NCI-H748 (cell line): ENCODE measurements around the gene ADSL.

Experiments used
- DNase-seq: peaks from one replicate; lab custom pipeline; 2025; ENCODE audit not compliant: unreplicated experiment; lab: John Stamatoyannopoulos, UW

The ADSL gene

GRCh38 chr22:40416636-40417035, 70.3 kb downstream of the ADSL start:
- DNase-seq: no peak

GRCh38 chr22:40417041-40417440, 70.7 kb downstream of the ADSL start:
- no peak for DNase-seq

- no peak for DNase-seq
These were observed 71.6 kb downstream of the ADSL start for GRCh38 chr22:40417881-40418280.

GRCh38 chr22:40418366-40419201, 72.3 kb downstream of the ADSL start:
- peak; percentile 21 for DNase-seq

- no peak for DNase-seq
These were observed 73.4 kb downstream of the ADSL start for GRCh38 chr22:40419718-40420117.

DNA sequence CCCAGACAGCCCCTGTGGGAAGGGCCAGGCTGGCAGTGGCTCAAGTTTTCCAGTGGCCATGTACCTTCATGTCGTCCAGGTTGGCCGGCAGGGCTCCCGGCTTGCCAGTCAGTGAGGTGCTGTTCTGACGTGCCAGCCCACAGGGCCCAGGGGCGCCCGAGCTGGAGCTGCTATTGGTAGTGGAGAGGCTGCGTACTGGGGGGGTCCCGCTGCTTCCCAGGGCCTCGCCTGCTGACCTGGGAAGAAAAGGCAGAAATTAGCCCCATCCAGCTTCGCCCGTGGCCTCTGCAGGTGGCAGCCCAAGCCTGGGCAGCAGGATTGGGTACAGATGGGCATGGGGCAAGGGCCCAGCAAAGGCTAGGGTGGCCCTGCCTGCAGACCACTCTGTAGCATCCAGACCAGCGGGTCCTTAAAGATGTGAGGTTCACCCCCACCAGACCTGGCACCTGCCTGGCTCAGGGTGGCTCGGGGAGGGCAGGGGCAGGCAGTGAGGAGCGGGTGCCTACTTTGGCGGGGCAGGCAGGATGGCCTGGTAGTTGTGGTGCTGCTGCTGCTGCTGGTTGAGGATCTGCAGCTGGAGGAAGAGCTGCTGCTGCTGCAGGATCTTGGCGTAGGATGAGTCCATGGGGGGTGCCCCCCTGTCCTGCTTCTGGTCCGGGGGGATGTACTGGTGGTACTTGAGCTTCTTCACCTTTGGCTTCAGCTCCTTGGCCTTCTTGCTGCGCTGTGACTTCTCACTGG, 74.2 kb downstream of the ADSL start:
- no peak for DNase-seq

DNA sequence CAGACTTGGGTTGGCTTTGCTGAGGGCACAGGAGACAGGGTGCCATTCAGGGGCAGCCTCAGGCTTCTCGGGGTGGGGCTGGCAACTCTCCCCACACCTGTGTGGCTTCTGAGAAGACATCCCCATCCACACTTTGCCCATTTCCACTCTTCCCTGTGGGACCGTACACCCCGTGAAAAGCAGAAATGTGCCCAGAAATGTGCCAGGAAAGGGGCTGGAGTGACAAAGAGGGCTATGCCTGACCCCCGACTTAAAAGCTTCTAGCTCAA, 74.7 kb downstream of the ADSL start:
- DNase-seq: no peak

DNA sequence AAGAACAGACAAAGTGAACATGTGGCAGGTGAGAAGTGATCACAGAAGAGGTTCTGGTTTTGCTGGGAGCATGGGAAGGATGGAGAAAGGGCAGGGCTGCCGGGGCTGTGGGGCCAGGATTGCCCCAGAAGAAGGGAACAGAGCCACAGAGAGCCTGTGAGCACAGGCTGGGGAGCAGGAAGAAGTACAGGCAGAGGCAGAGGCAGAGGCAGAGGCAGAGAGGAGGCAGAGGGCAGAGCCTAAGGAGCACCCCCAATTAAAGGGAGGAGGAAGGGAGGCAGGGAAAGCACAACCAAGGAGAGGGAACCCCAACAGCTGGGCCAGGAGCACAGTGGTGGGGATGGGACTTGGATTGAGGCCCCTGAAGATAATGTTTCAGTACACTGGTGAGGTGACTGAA, 75.6 kb downstream of the ADSL start:
- no peak for DNase-seq

GRCh38 chr22:40422558-40423309, 76.4 kb downstream of the ADSL start:
- DNase-seq: no peak

DNA sequence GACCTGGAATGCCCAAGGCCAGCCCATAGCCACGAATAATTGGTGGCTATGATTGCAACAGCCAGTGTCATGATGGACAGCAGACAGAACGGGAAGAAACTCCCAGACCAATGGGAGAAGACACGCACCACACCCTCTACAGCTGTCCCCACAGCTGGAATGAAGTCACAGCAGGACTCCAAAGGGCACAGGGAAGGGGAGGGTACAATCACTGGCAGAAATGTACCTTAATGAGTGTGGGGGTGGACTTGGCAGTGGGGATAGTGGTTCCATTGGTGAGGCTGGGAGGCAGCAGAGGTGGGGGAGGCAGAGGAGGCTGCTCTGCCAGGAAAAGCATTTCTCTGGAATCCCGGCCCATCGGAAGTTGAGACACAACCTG, 77.0 kb downstream of the ADSL start:
- DNase-seq: no peak

DNA sequence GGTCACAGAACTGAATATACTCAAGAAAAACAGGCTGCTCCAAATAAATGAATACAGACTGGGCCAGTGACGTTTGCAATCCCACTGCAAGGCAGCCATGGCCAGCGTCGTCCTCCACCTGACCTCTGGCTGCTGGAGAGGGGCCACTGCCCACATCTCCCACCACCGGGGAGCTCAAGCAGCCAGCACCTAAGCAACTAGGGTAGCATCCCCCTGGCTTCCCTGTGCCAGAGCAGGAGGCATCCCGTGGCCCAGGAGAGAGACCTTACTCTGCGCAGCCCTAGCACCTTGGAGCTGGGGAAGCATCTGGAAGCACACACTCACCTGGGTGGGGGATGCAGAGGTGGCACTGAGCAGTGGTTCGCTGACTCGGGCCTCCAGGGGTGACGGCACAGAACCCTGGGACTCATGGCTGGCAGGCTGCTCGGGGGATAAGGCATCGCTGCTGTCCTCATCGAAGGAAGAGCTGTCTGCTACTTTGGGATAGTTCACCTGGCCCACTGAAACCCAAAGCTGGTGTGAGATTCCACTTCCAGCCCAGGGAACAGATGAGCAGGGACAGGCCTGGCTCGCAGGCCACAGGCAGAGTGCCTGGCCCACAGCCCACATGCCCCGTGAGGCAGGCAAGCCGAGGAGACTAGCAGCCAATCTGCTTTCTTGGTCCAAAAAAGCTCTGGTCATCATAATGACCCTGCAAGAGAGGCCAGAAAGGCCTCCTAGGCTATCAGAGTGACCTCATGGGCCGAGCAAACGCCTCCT, 77.8 kb downstream of the ADSL start:
- no peak for DNase-seq

GRCh38 chr22:40425082-40425481, 78.8 kb downstream of the ADSL start:
- no peak for DNase-seq

DNA sequence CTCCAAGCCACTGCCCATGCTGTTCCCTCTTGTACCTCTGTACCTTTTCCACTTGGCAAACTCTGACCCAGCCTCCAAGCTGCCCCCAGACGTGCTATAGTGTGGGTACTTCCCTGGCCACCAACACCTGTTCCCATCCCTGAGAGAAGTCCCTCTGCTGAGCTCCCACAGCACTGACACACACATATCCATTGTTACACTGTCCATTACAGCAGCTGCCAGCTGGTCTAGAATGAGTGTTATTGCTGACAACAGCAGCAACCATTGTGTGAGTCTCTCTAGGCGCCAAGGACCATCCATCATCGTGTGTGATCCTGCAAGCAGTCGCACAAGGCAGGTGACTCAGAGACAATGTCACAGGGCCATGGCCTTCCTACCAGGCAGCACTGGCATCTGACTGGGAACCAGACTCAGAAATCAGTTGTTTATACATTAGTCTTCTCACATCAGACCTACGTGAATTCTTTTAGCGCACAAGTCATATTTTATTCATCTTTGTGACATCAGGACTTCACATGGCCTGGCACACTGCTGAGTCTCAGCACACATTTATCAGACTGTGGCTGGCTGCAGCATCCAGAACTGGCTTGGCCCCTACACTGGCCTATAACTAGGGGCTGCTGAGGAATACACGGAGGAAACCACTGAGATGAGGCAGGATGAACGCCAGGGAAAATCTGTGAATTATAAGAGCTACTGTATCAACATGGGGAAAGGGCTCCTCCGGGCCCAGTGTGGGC, 80.5 kb downstream of the ADSL start:
- DNase-seq: peak; percentile 53

DNA sequence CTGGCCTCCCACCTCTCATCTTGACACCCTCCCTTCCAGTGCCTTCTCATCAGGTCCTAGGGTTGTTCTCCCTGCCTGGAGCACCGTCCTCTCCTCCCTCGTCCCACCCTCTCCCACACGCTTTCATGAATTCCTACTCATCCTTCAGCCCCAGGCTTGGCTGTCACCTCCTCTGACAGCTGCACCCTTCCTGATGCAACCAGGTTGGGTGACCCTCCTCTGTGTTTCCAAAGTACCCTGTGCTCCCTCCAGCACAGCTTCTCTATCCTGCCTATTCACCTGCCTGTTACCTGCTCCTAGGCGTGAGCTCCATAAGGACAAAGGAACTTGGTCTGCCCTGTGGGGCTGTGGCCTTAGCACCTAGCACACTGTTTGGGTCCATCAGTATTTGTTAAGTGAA, 82.5 kb downstream of the ADSL start:
- DNase-seq: no peak

DNA sequence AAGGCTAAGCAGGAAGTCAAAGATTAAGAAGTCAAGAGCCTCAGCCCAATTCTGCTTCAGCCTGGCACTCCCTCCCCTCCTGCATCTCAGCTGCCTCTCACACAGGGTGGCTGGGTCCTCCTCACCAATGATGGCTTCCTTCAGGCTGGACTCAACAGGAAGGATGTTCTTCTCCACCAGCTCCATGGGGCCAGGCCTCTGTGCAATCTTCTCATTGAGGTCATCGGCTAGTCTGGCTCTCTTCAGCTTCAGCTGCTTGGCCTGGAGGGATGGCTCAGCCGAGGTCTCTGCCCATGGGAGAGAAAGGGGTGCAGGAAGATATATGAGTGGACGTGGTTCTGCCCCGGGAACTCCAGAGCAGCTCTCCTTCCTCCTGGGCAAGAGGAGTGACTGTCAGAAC, 83.2 kb downstream of the ADSL start:
- DNase-seq: no peak

DNA sequence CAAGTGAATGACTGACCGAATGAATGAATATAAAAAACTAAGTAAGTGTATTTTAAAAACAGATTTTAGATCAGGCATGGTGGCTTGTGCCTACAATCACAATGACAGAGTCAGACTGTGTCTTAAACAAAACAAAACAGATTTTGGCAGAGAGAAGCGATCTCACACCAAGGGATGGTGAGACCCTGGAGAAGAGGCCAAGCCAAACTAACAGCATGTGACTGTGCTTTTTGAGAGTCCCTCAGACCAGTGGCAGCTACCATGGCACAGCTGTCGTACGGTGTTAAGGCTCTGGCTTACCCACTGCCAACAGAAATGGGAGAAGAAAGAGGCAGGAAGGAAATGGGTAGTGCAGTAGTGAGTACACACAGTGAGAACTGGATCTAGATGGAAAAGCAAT, 84.7 kb downstream of the ADSL start:
- DNase-seq: no peak

DNA sequence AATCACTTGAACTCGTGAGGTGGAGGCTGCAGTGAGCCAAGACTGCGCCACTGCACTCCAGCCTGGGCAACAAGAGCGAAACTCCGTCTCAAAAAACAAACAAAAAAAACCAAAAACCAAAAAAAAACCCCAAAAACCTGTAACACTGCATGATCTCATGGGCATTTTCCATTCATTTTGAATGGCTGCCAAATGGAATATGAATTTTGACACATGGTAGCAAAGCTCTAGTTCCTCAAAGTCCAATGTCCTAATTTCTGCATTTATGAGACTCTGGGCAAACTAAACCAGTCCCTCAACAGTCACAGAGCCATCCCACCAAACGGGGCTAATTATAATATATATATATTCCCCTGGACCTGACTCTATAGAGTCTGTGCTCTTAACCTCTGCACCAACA, 85.9 kb downstream of the ADSL start:
- DNase-seq: no peak

GRCh38 chr22:40432625-40433024, 86.3 kb downstream of the ADSL start:
- no peak for DNase-seq

GRCh38 chr22:40433416-40434090, 87.3 kb downstream of the ADSL start:
- DNase-seq: no peak

DNA sequence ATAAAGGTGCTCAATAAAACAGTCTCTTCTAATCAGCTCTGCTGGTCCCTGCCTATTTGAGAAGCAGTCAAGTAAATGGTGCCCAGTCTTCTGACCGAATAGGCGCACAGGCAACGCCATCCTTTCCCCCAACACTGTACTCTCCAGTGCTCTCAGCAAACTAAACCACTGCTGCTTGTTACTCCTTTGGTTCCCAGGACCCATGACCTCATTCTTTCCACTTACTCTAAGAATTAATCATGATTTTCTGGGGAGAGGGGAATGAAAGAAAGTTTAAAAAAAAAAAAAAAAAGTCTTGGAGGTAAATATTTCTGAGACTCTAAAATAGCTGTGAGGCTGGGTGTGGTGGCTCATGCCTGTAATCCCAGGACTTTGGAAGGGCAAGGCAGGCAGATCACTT, 87.8 kb downstream of the ADSL start:
- DNase-seq: no peak
